ENCODE results near the gene RGL3.
"Not testable (repeated sequence)": the region's sequence is repeated elsewhere in the genome, so short reads cannot be mapped to it uniquely, and the experiment has no call there.

The RGL3 gene

DNA sequence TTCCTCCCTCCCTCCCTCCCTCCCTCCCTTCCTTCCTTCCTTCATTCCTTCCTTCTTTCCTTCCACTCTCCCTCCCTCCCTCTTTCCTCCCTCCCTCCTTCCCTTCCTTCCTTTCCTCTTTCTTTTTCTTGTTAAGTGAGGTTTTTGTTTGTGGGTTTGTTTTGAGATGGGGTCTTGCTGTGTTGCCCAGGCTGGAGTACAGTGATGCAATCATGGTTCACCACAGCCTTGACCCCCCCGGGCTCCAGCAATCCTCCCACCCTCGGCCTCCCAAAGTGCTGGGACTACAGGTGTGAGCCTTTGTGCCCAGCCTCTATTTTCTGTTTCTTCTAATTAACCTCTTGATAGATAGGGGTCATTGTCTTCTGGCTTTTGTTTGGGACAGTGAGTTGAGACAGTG, 42.3 kb upstream of the RGL3 start:
- Mint-ChIP-seq H3K9me3 (no peaks in the 10 kb centered on the region), H3K4me3 (no peak overlapping the region), H3K36me3 (ENCODE audit: low read depth) (no peaks in the 10 kb centered on the region), H3K4me1 (no peaks in the 10 kb centered on the region), H3K27ac (no peak overlapping the region), H3K27me3 (ENCODE audit: low read depth) (peaks cover 7% of the 10 kb centered on the region)
- no peak for TF ChIP-seq CTCF (IDR thresholded peaks at IDR 0.05; ENCODE audit: unreplicated experiment in 3 of 3)

DNA sequence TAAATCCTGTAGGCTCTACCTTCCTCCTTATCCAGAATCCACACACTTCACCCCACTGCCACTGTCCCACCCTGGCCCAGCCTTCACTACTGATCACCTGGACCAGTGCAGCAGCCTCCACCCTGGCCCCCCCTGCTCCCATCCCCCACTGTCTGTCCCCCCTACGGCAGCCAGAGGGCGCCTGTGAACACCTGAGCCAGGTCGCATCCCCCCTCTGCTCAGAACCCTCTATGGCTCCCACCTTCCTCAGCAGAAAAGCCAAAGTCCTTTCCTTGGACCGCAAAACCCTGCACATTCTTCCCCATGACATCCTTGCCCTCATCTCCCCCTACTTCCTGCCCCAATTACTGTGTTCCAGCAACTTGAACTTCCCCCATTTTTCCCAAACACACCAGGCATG, 41.1 kb upstream of the RGL3 start:
- Mint-ChIP-seq H3K9me3 (no peaks in the 10 kb centered on the region), H3K4me3 (peak overlapping the region in 1 of 3 experiments; percentile 65), H3K4me1 (no peaks in the 10 kb centered on the region), H3K36me3 (ENCODE audit: low read depth) (no peaks in the 10 kb centered on the region), H3K27me3 (ENCODE audit: low read depth) (peaks cover 7% of the 10 kb centered on the region), H3K27ac (no peak overlapping the region)
- TF ChIP-seq CTCF (IDR thresholded peaks at IDR 0.05; ENCODE audit: unreplicated experiment in 3 of 3) = no peak

GRCh38 chr19:11458912-11459311, 39.8 kb upstream of the RGL3 start:
- H3K9me3 Mint-ChIP-seq; H3K4me3 Mint-ChIP-seq; H3K27ac Mint-ChIP-seq; H3K27me3 Mint-ChIP-seq (ENCODE audit: low read depth); H3K4me1 Mint-ChIP-seq; H3K36me3 Mint-ChIP-seq (ENCODE audit: low read depth): not testable (repeated sequence)

DNA sequence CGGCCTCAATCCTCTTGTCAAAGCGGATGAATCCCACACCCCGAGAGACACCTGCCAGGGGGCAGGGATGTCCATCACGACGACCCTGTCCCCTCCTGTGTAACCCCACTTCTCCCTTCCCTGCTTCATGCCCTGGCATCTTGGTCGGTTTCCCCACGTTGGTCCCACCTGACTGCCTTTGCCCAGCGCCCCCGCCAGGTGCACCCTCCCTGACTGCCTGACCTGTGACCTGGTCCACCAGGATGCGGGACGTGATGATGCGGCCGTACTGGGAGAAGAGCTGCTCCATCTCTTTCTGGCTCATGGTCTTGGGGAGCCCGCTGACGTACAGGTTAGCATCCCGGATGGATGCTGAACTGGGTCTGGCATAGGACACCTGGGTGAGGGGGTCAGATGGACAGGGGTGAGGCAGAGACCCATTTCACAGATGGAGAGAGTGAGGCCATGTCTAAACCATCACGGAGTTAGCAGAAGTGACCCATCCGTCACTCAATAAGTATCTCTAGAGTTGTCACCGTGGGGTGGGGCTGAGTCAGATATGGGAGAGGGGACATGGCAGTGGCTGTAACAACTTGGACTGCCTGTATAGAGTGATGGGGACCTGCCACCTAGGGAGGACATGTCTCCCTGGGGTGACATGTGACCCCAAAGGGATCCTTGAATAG, 39.3 kb upstream of the RGL3 start:
- no peak overlapping the region for H3K4me3 Mint-ChIP-seq
- H3K36me3 Mint-ChIP-seq (ENCODE audit: low read depth) = no peaks in the 10 kb centered on the region
- H3K27me3 Mint-ChIP-seq (ENCODE audit: low read depth) = peaks cover 7% of the 10 kb centered on the region
- no peaks in the 10 kb centered on the region for H3K9me3 Mint-ChIP-seq
- no peak overlapping the region for H3K27ac Mint-ChIP-seq
- no peak for TF ChIP-seq CTCF (IDR thresholded peaks at IDR 0.05; ENCODE audit: unreplicated experiment in 3 of 3)
- H3K4me1 Mint-ChIP-seq = no peaks in the 10 kb centered on the region

- no peak for TF ChIP-seq CTCF (IDR thresholded peaks at IDR 0.05; ENCODE audit: unreplicated experiment in 3 of 3)
- Mint-ChIP-seq H3K9me3 (no peaks in the 10 kb centered on the region), H3K4me1 (no peaks in the 10 kb centered on the region), H3K27ac (no peak overlapping the region), H3K4me3 (no peak overlapping the region), H3K36me3 (ENCODE audit: low read depth) (no peaks in the 10 kb centered on the region), H3K27me3 (ENCODE audit: low read depth) (peaks cover 4% of the 10 kb centered on the region)
Measured at GRCh38 chr19:11457831-11458230, 38.7 kb upstream of the RGL3 start.

- no peak overlapping the region for H3K4me3 Mint-ChIP-seq
Measured at GRCh38 chr19:11457115-11457514, 38.0 kb upstream of the RGL3 start.

More at GRCh38 chr19:11457115-11457514, 38.0 kb upstream of the RGL3 start:
- H3K27me3 Mint-ChIP-seq (ENCODE audit: low read depth) = peaks cover 4% of the 10 kb centered on the region
- H3K36me3 Mint-ChIP-seq (ENCODE audit: low read depth) = no peaks in the 10 kb centered on the region
- H3K27ac Mint-ChIP-seq = no peak overlapping the region
- no peaks in the 10 kb centered on the region for H3K9me3 Mint-ChIP-seq
- peaks cover 6% of the 10 kb centered on the region for H3K4me1 Mint-ChIP-seq
- TF ChIP-seq CTCF (IDR thresholded peaks at IDR 0.05; ENCODE audit: unreplicated experiment in 3 of 3) = no peak
